Measurements from ENCODE around the gene TSPAN17. TPM values are rescaled to one million over a fixed set of nuclear protein-coding genes. Genes with fewer than 3 reads are reported as not detected.

Gene TSPAN17
- total and polyA plus RNA-seq, 9 of the 15 experiments (the other 6 are each of a cell fraction or from before 2014, with no cell fraction given), result 0.73 to 58.3 (median 34.5) TPM

DNA sequence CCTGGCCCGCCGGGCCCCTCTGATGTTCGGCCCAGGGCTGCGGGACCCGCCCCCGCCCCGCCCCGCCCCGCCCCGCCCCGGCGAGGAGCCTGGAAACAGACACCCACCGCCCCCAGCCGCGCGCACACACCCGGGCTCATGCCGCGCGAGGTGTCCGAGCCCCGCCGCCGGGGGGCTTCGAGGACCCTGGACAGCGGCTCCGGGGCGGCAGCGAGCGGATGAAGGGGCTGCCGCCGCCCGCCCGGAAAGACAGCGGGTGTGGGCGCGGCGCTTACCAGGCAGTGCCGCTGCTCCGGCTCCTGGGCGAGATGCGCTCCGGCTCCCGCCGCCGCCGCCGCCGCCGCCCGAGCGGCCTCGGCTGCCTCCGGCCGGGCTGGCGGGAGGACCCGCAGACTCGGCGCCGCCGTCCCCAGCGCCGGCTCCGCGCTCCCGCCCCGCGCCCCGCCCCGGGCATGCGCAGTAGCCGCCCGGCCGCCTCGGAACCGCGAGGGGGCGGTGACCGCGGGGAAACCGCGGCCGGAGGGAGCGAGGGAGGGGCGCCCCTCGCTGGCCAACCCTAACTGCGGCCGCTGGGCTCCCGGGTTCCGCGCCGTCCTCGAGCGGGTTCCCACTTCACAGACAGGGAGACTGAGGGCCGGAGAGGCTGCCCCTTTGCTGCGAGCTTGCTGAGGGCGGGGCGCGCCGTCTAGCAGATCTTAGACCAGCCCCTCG, 37.4 kb upstream of the TSPAN17 start, which contains the start of gene GPRIN1 (continued):
- TF ChIP-seq, protein P1, sequence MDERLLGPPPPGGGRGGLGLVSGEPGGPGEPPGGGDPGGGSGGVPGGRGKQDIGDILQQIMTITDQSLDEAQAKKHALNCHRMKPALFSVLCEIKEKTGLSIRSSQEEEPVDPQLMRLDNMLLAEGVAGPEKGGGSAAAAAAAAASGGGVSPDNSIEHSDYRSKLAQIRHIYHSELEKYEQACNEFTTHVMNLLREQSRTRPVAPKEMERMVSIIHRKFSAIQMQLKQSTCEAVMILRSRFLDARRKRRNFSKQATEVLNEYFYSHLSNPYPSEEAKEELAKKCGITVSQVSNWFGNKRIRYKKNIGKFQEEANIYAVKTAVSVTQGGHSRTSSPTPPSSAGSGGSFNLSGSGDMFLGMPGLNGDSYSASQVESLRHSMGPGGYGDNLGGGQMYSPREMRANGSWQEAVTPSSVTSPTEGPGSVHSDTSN (CRISPR knock-in tag; IDR thresholded peaks at IDR 0.05; ENCODE audit: low read depth), result no peak
- TF ChIP-seq, protein P1 (tag; conservative IDR thresholded peaks at IDR 0.05; ENCODE audit: low read depth), result no peak
- TF ChIP-seq ZNF175 (CRISPR knock-in tag; IDR thresholded peaks at IDR 0.05; ENCODE audit: low read depth) (no peak), FOSL1 (tag; conservative IDR thresholded peaks at IDR 0.05) (no peak), NFRKB (IDR thresholded peaks at IDR 0.05; ENCODE audit: low read depth) (no peak), ZNF133 (CRISPR knock-in tag; IDR thresholded peaks at IDR 0.05) (no peak), HLTF (IDR thresholded peaks at IDR 0.05) (no peak), ZFP36 (IDR thresholded peaks at IDR 0.05; ENCODE audit: low read depth, low read length, partially characterized antibody) (no peak), ZNF507 (tag; conservative IDR thresholded peaks at IDR 0.05) (no peak), TCF7 (IDR thresholded peaks at IDR 0.05; ENCODE audit: borderline replicate concordance) (no peak), ZNF408 (CRISPR knock-in tag; IDR thresholded peaks at IDR 0.05; ENCODE audit: low read depth) (no peak), SUPT5H (IDR thresholded peaks at IDR 0.05) (no peak), FOS (IDR thresholded peaks at IDR 0.05; ENCODE audit: extremely low read depth, insufficient read length) (no peak), ZNF121 (CRISPR knock-in tag; conservative IDR thresholded peaks at IDR 0.05) (no peak), FIP1L1 (IDR thresholded peaks at IDR 0.05; ENCODE audit: low read depth, low read length, poor library complexity, severe bottlenecking) (peak; percentile 66), NELFE (IDR thresholded peaks at IDR 0.05; ENCODE audit: insufficient read depth, insufficient read length) (no peak), TARDBP (IDR thresholded peaks at IDR 0.05) (no peak), FOXJ3 (CRISPR knock-in tag; IDR thresholded peaks at IDR 0.05) (no peak), LEF1 (IDR thresholded peaks at IDR 0.05) (no peak), SAFB (IDR thresholded peaks at IDR 0.05; ENCODE audit: borderline replicate concordance, low read depth, low read length) (no peak)
- TF ChIP-seq, protein P2, sequence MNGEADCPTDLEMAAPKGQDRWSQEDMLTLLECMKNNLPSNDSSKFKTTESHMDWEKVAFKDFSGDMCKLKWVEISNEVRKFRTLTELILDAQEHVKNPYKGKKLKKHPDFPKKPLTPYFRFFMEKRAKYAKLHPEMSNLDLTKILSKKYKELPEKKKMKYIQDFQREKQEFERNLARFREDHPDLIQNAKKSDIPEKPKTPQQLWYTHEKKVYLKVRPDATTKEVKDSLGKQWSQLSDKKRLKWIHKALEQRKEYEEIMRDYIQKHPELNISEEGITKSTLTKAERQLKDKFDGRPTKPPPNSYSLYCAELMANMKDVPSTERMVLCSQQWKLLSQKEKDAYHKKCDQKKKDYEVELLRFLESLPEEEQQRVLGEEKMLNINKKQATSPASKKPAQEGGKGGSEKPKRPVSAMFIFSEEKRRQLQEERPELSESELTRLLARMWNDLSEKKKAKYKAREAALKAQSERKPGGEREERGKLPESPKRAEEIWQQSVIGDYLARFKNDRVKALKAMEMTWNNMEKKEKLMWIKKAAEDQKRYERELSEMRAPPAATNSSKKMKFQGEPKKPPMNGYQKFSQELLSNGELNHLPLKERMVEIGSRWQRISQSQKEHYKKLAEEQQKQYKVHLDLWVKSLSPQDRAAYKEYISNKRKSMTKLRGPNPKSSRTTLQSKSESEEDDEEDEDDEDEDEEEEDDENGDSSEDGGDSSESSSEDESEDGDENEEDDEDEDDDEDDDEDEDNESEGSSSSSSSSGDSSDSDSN (IDR thresholded peaks at IDR 0.05; ENCODE audit: borderline replicate concordance in 1 of 2, low read depth in 2 of 2, low read length in 2 of 2), result no peak
- TF ChIP-seq, protein P3, sequence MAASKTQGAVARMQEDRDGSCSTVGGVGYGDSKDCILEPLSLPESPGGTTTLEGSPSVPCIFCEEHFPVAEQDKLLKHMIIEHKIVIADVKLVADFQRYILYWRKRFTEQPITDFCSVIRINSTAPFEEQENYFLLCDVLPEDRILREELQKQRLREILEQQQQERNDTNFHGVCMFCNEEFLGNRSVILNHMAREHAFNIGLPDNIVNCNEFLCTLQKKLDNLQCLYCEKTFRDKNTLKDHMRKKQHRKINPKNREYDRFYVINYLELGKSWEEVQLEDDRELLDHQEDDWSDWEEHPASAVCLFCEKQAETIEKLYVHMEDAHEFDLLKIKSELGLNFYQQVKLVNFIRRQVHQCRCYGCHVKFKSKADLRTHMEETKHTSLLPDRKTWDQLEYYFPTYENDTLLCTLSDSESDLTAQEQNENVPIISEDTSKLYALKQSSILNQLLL (CRISPR knock-in tag; IDR thresholded peaks at IDR 0.05; ENCODE audit: borderline replicate concordance), result no peak
- TF ChIP-seq, protein P4, sequence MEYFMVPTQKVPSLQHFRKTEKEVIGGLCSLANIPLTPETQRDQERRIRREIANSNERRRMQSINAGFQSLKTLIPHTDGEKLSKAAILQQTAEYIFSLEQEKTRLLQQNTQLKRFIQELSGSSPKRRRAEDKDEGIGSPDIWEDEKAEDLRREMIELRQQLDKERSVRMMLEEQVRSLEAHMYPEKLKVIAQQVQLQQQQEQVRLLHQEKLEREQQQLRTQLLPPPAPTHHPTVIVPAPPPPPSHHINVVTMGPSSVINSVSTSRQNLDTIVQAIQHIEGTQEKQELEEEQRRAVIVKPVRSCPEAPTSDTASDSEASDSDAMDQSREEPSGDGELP (CRISPR knock-in tag; IDR thresholded peaks at IDR 0.05; ENCODE audit: borderline replicate concordance), result peak; percentile 44; the same call in 1 of the 2 replicates
